Psoas muscle (tissue), 8 donors: ENCODE data around the gene CRYZ. TPM values are rescaled to one million over a fixed set of nuclear protein-coding genes. Genes with fewer than 3 reads are reported as not detected.
"Not testable (repeated sequence)": the region's sequence is repeated elsewhere in the genome, so short reads cannot be mapped to it uniquely, and the experiment has no call there.

ENCODE experiments used
- ATAC-seq, 4 donors: fragments of 200-7000 bp; cut with Tn5 transposase; one replicate each; pipeline ENCODE4 v1.9.1; 2020; ENCODE audit warnings: moderate library complexity in 3 of 4, mild to moderate bottlenecking in 2 of 4
- DNase-seq, 2 donors: peaks; one replicate each; pipeline ENCODE4 v3.0.0-alpha.2; 2020
- H3K27ac ChIP-seq: fragments of 200-600 bp; one replicate; pipeline ENCODE4 v1.8.0; 2022
- H3K27me3 ChIP-seq, 3 donors: fragments of 200-600 bp in 1 of 3; one replicate each; pipeline versions ENCODE4 v1.6.1 to v1.8.0; 2013 to 2022; ENCODE audit warnings: low read length in 2 of 3, mild to moderate bottlenecking in 2 of 3, moderate library complexity in 1 of 3; ENCODE audit not compliant: insufficient read depth in 3 of 3
- H3K36me3 ChIP-seq, 2 donors: fragments of 200-600 bp in 1 of 2; one replicate each; pipeline versions ENCODE4 v1.6.1 to v1.8.0; 2013 to 2022; ENCODE audit warnings: low read depth in 1 of 2, mild to moderate bottlenecking in 1 of 2, moderate library complexity in 1 of 2; ENCODE audit not compliant: insufficient read depth in 1 of 2
- H3K4me1 ChIP-seq: fragments of 200-600 bp; one replicate; pipeline ENCODE4 v1.8.0; 2022
- H3K4me3 ChIP-seq: fragments of 200-600 bp; one replicate; pipeline ENCODE4 v1.8.0; 2022; ENCODE audit warnings: mild to moderate bottlenecking
- H3K9me3 ChIP-seq: fragments of 200-600 bp; one replicate; pipeline ENCODE4 v1.8.0; 2022
- WGBS, 3 donors: extraction: QIAGEN DNeasy Blood & Tissue Kit; methylation state at CpG; one replicate each; pipeline versions ENCODE4 v1.1.6 to v1.1.7; 2013; 5-methylcytosine and 5-hydroxymethylcytosine counted together
- intact Hi-C, 2 donors: fragments of 100-400 bp; cut with DNase I; formaldehyde crosslinking; loops; one replicate each; pipeline versions ENCODE4 v1.11.0 to v1.14.2; 2022
- polyA plus RNA-seq, 3 donors: library from polyadenylated mRNA; stranded (reverse); fragments of 200-250 nt; gene quantifications; one replicate each; pipeline ENCODE4 v1.2.3, GENCODE V29; 2013
- total RNA-seq, 4 donors: library from RNA; stranded (reverse); fragmentation: NEBNext Ultra II Directional in 2 of 4; extraction: Animal tissue kit (Norgen Biotek cat#: 25700) in 2 of 4; gene quantifications; one replicate each; pipeline versions ENCODE4 v1.2.1 to v1.2.4, GENCODE V29; 2021 to 2023
- TF ChIP-seq, protein P1 (sequence below): fragments of 200-600 bp; IDR thresholded peaks from one replicate; pipeline ENCODE4 v1.8.0; 2022; ENCODE audit warnings: antibody characterized with exemption
- donor health status: healthy with polysubstance abuse.
- donor health status: DM: no; HTN: no; CAD: no; lungs with moderate emphysema.
- donor health status: Bipolar disorder and iron deficiency.
- donor health status: healthy.
- donor health status: DM: yes; HTN: yes; CAD: no.
- donor health status: DM: no; HTN: no; CAD: no.
- donor health status: DM: no; HTN: no; CAD: no.
- donor health status: DM: yes; HTN: yes; CAD: no.

The CRYZ gene
- total and polyA plus RNA-seq, 7 donors = 7.6 to 36.1 (median 14.2) TPM

DNA sequence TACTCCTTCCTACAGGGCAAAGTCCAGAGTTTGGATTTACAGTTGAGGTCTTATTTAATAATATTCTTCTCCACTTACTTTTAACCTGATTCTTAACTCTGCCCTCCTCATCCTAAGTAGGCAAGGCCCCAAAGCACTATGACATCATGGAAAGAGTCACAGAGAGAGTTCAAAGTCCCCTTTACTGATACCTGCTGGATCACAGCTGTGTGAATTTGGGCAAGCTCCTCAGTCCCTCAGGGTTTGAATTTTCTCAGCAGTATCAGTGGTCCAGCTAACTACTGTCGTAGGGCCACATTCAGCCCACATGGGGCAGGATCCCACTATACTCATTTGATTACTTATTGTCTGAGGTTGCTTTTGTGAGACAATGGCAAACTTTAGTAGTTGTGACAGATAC, 16.1 kb upstream of the CRYZ start:
- no peaks in the 10 kb centered on the region for H3K27me3 ChIP-seq
- H3K27ac ChIP-seq = no peak overlapping the region
- DNase-seq = no peak
- H3K9me3 ChIP-seq = no peaks in the 10 kb centered on the region
- no peak overlapping the region for H3K4me3 ChIP-seq
- 87 to 97% (median 92%) methylated on average over 1 of the region's 1 CpG for WGBS, 3 donors
- H3K4me1 ChIP-seq = no peaks in the 10 kb centered on the region
- peaks cover 2 to 74% of the 10 kb centered on the region in 2 donors for H3K36me3 ChIP-seq
- TF ChIP-seq, protein P1, sequence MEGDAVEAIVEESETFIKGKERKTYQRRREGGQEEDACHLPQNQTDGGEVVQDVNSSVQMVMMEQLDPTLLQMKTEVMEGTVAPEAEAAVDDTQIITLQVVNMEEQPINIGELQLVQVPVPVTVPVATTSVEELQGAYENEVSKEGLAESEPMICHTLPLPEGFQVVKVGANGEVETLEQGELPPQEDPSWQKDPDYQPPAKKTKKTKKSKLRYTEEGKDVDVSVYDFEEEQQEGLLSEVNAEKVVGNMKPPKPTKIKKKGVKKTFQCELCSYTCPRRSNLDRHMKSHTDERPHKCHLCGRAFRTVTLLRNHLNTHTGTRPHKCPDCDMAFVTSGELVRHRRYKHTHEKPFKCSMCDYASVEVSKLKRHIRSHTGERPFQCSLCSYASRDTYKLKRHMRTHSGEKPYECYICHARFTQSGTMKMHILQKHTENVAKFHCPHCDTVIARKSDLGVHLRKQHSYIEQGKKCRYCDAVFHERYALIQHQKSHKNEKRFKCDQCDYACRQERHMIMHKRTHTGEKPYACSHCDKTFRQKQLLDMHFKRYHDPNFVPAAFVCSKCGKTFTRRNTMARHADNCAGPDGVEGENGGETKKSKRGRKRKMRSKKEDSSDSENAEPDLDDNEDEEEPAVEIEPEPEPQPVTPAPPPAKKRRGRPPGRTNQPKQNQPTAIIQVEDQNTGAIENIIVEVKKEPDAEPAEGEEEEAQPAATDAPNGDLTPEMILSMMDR = no peak
- intact Hi-C loops = no loop called here
- ATAC-seq = no peak

DNA sequence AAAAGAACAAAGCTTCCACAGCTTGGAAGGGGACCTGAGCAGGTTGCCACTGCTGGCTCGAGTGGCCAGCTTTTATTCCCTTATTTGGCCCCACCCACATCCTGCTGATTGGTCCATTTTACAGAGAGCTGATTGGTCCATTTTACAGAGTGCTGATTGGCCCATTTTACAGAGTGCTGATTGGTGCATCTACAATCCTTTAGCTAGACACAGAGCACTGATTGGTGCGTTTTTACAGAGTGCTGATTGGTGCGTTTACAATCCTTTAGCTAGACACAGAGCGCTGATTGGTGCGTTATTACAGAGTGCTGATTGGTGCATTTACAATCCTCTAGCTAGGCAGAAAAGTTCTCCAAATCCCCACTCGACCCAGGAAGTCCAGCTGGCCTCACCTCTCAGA, 12.4 kb upstream of the CRYZ start:
- DNase-seq, H3K9me3 ChIP-seq, H3K4me1 ChIP-seq, H3K4me3 ChIP-seq, ATAC-seq, intact Hi-C loops, H3K27ac ChIP-seq, H3K27me3 ChIP-seq: not testable (repeated sequence)
- WGBS, 3 donors = 94 to 96% (median 95%) methylated on average over 6 of the region's 6 CpGs
- H3K36me3 ChIP-seq = peaks cover 0 to 66% of the 10 kb centered on the region in 2 donors

DNA sequence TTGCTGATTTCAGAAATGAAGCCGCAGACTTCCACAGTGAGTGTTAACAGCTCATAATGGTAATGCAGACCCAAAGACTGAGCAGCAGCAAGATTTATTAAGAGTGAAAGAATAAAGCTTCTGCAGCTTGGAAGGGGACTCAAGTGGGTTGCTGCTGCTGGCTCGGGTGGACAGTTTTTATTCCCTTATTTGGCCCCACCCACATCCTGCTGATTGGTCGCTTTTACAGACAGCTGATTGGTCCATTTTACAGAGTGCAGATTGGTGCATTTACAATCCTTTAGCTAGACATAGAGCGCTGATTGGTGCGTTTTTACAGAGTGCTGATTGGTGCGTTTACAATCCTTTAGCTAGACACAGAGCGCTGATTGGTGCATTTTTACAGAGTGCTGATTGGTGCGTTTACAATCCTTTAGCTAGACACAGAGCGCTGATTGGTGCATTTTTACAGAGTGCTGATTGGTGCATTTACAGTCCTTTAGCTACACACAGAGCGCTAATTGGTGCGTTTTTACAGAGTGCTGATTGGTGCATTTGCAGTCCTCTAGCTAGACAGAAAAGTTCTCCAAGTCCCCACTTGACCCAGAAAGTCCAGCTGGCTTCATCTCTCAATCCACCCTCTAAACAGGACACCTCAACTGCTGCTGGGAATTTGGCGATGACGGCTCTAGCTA, 7.6 kb upstream of the CRYZ start:
- H3K27ac ChIP-seq, H3K4me3 ChIP-seq, H3K4me1 ChIP-seq, H3K9me3 ChIP-seq, DNase-seq, intact Hi-C loops, H3K27me3 ChIP-seq, ATAC-seq: not testable (repeated sequence)
- peaks cover 4 to 76% of the 10 kb centered on the region in 2 donors for H3K36me3 ChIP-seq
- 90 to 96% (median 93%) methylated on average over 13 of the region's 13 CpGs for WGBS, 3 donors

DNA sequence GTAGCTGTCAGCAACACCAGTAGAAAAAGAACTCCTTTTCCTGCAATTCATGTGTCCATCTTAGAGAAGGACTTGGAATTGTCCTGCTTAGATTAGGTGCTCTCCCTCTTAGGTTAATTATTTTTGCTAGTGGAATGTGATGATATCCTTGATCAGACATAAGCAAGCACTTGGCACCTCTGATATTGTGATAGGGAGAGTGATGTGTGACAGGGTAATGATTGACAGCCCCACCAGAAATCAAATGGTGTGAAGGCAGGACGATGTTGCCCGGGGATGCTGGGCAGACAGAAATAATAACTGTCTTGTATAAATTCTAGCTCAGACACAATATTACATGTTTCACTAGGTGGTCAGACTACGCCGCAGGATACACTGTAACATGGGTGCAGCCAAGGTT, 4.5 kb upstream of the CRYZ start:
- ATAC-seq (no peak), DNase-seq (no peak)
- Histone ChIP-seq H3K4me3 (no peak overlapping the region), H3K27me3 (no peaks in the 10 kb centered on the region), H3K4me1 (peaks cover 5% of the 10 kb centered on the region), H3K9me3 (no peaks in the 10 kb centered on the region), H3K36me3 (peaks cover 4 to 53% of the 10 kb centered on the region in 2 donors), H3K27ac (no peak overlapping the region)
- 98% methylated on average over 4 of the region's 4 CpGs for WGBS, 3 donors
- intact Hi-C loops = no loop called here
- TF ChIP-seq, protein P1 = no peak

DNA sequence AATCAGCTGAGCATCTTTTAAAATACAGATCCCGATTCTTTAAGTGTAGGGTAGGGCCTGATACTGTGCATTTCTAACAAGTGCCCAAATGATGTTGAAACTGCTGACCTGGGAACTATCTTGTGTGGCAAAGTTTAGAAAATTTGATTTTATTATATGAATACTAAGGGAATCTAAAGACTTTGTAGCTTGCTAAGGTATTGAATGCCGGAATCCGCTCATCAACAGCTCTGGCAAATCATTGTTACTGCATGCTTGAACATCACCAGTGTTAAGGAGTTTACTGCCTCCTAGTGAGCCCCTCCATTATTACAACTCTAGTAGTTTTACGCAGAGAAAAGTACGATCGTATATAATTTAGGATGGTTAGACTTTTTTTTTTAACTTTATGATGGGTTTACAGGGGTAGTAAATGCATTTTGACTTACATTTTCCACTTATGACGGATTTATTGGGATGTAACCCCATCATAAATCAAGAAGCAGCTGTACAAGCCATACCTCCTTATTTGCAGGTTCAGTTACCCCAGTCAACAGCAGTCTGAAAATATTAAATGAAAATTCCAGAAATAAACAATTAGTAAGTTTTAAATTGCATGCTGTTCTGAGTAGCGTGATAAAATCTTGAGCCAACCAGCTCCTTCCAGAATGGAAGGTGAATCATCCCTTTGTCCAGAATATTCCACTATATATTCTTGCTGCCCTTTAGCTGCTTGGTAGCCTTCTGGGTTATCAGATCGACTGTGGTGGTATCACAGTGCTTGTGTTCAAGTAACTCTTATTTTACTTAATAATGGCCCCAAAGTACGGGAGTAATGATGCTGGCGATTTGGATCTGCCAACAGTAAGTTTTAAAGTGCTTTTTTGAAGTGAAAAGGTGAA, 994 bp upstream of the CRYZ start:
- TF ChIP-seq, protein P1 = peak; percentile 55
- Histone ChIP-seq H3K36me3 (peaks cover 4 to 24% of the 10 kb centered on the region in 2 donors), H3K4me3 (peak overlapping the region; percentile 87), H3K27me3 (no peaks in the 10 kb centered on the region), H3K9me3 (no peaks in the 10 kb centered on the region), H3K27ac (peak overlapping the region; percentile 90), H3K4me1 (peaks cover 27% of the 10 kb centered on the region)
- intact Hi-C loops = no loop called here
- 24 to 26% (median 25%) methylated on average over 11 of the region's 11 CpGs for WGBS, 3 donors
- ATAC-seq = peak; percentile 58 to 83 (median 75)
- no peak for DNase-seq

DNA sequence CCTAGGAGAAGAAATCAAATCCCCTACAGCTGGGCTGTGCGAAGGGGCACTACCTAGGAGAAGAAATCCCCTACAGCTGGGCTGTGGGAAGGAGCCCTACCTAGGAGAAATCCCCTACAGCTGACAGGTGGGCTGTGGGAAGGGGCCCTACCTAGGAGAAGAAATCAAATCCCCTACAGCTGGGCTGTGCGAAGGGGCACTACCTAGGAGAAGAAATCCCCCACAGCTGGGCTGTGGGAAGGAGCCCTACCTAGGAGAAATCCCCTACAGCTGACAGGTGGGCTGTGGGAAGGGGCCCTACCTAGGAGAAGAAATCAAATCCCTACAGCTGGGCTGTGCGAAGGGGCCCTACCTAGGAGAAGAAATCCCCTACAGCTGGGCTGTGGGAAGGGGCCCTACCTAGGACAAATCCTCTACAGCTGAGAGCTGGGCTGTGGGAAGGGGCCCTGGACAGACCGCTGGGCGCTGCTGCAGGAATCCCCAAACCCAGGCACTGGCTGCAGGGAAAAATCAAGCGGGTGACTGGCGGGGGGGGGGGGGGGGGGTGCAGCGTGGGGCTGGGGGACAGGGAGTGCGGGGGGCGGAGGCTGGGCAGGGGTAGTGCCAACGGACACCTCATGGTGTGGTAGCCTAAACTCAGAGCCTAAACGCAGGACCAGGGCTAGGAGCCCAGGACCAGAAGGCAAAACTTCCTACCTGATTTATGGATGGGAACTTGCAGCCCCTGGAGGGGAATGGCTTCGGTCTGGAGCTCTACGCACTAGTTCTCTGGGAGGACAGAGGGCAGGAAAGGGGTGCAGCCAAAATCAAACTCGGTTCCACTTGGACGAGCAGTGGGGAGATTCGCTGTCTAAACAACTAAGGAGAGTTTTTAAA, 541 bp downstream of the CRYZ start:
- H3K36me3 ChIP-seq, H3K9me3 ChIP-seq, DNase-seq, H3K27me3 ChIP-seq, intact Hi-C loops: not testable (repeated sequence)
- peak overlapping the region; percentile 87 for H3K4me3 ChIP-seq
- 12 to 19% (median 15%) methylated on average over 13 to 17 of the region's 17 CpGs for WGBS, 3 donors
- peak; percentile 17 to 41 (median 22) for ATAC-seq
- peaks cover 27% of the 10 kb centered on the region for H3K4me1 ChIP-seq
- H3K27ac ChIP-seq = peak overlapping the region; percentile 90
